ENCODE results near the gene GPC4.

GRCh38 chrX:133297284-133297683, 118.0 kb downstream of the GPC4 start:
- TF ChIP-seq SREBF2 (IDR thresholded peaks at IDR 0.05) (no peak), EP300 (IDR thresholded peaks at IDR 0.05) (no peak), JUN (IDR thresholded peaks at IDR 0.05) (no peak), CTCF (IDR thresholded peaks at IDR 0.05) (no peak), RFX5 (IDR thresholded peaks at IDR 0.05) (no peak), REST (IDR thresholded peaks at IDR 0.05) (no peak), HOXA7 (CRISPR knock-in tag; IDR thresholded peaks at IDR 0.05) (no peak), POLR2A (IDR thresholded peaks at IDR 0.05; ENCODE audit: low read length) (no peak), MAX (IDR thresholded peaks at IDR 0.05) (no peak), CBX8 (IDR thresholded peaks at IDR 0.05) (no peak)

Measured in A549 (cell line).